ENCODE results near the gene CD109.

GRCh38 chr6:73811706-73812105 is 115.7 kb downstream of the CD109 start:
- TF ChIP-seq CTCF (IDR thresholded peaks at IDR 0.05) (no peak), POLR2A (IDR thresholded peaks at IDR 0.05) (no peak), POLR2AphosphoS5 (IDR thresholded peaks at IDR 0.05) (no peak)
